ENCODE measurements around the gene COPB1.
"Not testable (repeated sequence)": the region's sequence is repeated elsewhere in the genome, so short reads cannot be mapped to it uniquely, and the experiment has no call there.

Gene COPB1, protein sequence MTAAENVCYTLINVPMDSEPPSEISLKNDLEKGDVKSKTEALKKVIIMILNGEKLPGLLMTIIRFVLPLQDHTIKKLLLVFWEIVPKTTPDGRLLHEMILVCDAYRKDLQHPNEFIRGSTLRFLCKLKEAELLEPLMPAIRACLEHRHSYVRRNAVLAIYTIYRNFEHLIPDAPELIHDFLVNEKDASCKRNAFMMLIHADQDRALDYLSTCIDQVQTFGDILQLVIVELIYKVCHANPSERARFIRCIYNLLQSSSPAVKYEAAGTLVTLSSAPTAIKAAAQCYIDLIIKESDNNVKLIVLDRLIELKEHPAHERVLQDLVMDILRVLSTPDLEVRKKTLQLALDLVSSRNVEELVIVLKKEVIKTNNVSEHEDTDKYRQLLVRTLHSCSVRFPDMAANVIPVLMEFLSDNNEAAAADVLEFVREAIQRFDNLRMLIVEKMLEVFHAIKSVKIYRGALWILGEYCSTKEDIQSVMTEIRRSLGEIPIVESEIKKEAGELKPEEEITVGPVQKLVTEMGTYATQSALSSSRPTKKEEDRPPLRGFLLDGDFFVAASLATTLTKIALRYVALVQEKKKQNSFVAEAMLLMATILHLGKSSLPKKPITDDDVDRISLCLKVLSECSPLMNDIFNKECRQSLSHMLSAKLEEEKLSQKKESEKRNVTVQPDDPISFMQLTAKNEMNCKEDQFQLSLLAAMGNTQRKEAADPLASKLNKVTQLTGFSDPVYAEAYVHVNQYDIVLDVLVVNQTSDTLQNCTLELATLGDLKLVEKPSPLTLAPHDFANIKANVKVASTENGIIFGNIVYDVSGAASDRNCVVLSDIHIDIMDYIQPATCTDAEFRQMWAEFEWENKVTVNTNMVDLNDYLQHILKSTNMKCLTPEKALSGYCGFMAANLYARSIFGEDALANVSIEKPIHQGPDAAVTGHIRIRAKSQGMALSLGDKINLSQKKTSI

DNA sequence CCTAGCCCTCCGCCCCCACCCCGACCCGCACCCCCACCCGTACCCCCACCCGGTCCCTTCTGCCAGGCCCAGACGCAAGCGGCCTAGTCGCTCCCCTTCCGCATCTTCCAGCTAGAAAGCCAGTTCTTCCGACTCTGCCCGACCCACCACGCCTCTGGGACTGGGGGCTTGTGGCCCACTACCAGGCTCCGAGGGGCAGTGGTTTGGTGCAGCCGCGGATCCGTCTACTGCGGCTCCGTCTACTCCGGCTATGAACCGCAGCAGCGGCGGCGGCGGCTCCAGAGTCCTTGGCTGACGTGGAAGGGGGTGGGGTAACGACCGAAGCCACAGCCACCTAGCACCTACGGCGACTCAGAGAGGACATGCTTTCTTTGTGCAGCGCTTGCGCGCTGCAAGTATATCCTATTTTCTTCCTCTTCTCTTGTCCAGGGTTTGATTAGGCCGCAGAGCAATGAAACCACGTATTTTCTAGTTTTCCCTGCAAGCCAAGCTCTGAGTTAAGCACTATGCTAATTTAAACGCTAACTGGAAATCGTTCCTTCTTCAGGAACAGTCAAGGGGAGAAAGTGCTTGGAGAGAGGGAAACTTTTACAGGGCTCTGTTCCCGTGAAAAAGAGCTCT is at the start of gene COPB1:
COPB1 (minus strand) TSS at position 252 of the 621 bp plus-strand sequence. CDS start 883 bp downstream, outside the sequence.
- peak; percentile 93 for DNase-seq (ENCODE audit: low spot score)

DNA sequence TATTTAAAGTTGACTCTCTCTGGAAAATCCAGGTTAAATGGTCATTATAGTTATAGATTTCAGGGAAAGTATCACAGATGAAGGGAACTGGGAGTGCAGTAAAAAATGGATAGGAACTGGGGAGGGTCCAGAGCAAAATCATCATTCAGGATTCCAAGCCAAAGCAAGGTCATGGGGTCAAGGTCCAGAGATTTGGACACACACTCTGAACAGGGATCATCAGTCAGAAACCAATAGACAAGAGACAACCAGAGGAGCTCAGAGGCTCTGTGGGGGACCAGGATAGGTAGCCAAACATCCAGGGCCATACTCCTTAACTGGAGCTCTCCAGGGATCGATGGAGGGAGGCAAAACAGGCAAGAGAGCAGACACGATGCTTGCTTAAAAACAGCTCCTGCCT is 47.8 kb upstream of the COPB1 start:
- DNase-seq (ENCODE audit: low spot score) = no peak

DNA sequence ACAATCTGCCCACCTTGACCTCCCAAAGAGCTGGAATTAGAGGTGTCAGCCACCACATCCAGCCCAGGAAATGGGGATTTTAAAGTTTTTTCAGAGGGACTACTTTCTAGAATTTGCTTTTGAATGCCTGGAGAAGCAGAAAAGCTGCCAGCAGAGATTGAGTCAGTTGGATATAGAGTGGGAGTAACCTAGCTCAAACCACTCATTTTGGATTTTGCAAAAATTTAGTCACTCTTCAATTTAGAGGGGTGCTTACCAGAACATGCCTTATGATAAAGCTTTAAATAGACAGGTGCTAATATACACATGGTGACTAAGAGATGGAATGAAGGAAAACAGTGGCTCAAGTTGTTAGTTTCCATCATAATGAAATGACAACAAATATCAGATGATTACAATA is 47.1 kb upstream of the COPB1 start:
- no peak for DNase-seq (ENCODE audit: low spot score)

DNA sequence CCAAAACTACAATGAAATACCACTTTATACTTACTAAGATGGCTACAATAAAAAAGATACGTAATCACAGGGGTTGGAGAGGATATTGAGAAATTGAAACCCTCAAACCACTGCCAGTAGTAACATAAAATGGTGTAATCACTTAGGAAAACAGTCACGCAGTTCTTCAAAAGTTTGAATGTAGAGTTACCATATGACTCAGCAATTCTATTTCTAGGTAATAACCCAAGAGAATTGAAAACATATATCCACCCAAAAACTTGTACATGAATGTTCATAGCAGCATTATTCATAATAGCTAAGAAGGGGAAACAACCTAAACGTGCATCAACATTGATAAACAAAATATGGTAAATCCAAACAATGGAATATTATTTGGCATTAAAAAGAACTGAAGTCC is 45.0 kb upstream of the COPB1 start:
- no peak for DNase-seq (ENCODE audit: low spot score)

DNA sequence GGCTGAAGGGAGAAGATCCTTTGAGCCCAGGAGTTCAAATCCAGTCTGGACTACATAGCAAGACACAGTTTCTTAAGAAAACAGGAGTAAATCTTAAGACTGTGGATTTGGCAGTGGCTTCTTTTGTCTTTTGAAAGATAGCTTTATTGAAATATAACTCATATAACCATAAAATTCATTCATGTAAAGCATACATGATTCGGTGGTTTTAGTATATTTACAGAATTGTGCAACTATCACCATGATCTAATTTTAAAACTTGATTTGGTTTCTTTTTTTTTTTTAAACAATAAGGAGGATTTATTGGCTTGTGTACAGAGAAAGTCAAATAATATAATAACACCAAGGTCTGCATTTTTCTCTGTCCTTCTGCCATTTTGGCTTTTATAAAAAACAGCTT is 43.6 kb upstream of the COPB1 start:
- no peak for DNase-seq (ENCODE audit: low spot score)

DNA sequence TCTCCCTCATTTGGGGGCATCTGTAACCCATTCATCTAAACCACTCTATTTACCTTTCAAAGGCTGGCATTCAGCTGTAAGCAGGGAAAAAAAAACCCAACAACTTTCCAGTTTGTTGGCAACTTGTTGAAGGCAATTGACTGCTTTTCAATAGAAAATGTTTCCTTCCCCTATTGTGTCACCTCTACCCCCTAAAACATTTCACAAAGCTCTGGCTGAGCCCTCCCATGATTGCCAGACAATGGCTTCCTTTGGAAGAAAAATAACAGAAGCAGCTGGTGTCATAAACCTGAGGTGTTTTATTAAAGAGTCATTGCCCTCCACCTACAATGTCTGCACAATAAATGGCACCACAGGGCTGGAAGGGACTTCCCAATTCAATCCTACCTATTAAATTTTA is 42.7 kb upstream of the COPB1 start:
- no peak for DNase-seq (ENCODE audit: low spot score)

DNA sequence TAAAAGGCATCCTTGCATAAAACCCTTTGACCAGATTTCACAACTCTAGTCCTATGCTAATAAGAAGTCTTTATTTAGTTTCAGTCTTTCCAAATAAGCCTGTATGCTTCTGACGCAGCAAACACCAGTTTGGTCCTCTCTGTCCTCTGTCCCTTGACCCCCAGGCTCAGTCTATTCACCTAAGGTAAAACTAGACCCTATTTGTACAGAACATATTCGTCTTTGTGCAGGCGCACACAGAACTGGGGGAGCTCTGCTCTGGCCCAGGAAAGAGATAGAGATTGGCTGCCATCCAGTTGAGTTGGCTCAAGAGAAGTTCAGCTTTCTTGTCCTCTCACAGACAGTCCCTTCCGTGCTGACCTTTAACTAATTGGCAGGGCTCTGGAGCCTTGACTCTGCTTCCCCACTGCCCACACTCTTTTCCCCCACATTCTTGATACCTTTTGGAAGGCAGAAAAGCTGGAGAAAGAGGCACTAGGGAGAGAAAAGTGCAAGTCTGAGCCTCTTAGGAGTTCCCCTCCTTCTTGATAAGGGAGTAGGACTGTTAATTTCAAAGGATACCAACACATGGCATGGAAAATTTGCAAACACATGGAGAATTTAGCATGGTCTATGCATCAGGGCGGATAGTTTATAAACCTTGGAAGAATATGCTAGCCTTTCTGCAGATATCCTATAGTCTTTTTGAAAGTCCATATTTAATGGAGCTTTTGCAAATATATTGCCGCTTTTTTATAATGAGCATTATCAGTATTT is 41.8 kb upstream of the COPB1 start:
- no peak for DNase-seq (ENCODE audit: low spot score)

DNA sequence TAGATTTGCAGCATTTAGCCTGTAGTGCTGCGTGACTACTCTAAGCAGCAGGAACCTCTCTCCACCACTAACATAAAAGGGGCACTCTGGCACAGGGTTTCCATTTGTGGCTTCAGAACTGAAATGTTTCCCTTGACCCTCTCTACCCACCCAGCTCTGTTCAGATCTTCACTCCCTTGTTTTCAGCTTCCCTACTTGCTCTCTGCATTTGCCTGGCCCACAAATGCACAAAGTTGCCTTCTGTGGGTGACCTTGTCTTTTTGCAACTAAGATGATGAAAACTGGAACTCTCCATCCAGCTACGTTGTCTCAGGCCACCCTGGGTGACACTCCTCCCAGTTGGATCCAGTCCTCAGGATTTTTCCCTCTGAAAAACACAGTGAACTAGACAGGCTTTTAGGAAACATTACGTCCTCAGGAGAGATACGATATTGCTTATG is 40.4 kb upstream of the COPB1 start:
- DNase-seq (ENCODE audit: low spot score) = no peak

DNA sequence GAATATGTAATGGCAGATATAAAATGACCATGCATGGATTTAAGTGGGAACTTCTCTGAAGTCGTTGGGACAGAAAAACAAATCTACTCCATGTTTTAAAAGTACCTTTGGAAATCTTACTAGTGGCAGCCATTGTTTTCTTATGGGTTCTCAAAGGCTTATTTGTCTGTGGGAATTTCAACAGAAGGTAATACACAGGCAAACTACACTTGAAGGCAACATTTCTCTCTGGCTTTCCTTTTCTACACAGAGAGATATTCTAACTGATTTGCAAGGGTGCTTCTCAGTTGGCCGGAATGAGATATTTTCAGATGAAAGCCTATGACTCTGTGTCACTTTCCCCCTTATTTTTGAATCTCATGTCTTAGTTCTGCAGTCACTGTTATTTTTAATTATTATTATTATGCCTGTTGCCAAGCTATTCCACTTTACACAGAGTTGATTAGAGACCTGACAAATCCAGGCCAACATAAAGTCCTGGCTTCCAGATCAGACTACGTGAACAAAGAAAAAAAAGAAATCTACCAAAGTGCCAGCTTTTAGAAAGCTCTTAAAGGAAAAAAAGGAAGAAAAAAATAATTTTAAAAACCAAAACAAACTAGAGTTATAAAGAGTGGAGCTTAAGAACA is 39.4 kb upstream of the COPB1 start:
- no peak for DNase-seq (ENCODE audit: low spot score)

DNA sequence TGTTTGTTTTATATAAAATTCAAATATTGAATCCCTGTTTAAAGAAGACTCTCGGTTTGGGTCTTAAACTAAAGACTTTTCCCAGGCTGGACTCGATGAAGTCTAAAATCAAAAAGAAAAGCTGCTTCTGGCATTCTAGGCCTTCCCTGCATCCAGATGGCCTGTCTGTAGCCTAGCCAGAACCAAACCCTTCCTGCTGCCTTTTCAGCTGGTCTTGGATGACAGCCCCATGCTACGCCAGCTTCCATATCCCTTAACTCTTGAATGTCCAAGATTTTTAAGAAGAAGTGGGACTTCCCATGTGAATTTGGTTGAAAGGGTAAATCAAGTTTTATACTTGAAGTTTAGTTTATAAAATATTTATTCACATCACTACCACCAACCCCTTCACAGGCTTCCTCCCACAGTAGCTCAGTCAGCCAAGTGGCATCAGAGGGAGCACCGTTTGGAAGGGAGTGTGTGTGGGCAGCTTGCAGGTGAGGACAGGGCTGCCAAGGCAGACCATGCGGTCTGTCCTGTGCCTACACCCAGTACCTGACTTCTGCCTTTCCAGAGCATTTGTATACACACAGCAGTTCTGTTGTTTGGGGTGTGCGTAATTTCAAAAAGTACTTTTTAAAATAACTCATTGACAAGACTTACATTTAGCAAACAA is 38.8 kb upstream of the COPB1 start:
- no peak for DNase-seq (ENCODE audit: low spot score)

DNA sequence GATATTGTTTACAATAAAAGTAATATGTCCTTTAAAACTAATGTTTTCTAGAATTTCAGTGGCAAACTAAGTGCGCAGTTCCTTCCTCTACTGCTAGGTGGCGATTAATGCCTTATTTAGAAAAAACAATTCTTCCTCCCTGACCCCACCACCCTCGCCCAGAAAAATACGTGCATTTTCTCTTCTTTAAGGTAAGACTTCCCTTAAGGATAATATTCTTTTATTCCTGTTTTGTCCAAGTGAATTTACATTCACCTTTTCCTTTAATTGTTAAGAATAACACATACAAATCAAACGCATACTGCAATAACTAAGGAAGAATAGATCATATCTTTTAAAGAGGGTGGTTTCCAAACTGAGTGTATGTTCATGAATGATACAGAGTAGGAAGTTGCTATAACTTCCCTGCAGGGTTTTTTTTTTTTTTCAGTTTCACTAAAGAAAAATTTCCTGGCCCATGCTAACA is 37.6 kb upstream of the COPB1 start:
- DNase-seq (ENCODE audit: low spot score) = peak; percentile 48

DNA sequence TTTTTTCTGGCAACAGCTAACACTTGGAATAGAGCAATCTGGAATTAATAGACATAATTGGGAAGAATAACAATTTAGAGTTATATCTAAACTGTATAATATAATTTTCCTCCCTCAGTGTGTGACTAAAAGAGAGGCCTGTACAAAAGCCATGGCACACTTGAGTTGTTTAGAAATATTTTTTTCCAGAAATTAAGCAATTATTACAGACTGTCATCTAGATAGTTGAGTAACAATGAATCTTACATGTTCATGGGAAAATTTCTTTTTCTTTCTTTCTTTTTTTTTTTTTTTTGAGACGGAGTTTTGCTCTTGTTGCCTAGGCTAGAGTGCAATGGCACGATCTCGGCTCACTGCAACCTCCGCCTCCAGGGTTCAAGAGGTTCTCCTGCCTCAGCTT is 35.6 kb upstream of the COPB1 start:
- DNase-seq (ENCODE audit: low spot score) = not testable (repeated sequence)

DNA sequence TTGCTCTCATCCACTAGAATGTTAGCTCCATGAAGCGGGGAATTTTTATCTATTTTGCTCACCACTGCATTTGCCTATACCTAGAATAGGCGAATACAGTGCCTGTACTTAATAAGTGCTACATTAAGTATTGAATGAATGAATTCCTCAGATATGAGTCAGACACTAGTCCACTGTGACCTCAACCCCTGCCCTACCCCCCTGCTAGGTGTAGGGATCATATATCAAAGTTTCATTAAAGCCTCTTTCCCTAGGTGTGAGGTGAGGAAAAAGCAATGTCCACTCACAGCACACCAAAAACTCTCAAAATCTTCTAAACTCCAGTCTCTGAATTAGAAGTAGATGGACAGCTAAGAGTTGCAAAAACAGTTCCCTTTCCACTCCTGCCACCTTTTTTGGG is 30.3 kb upstream of the COPB1 start:
- no peak for DNase-seq (ENCODE audit: low spot score)

DNA sequence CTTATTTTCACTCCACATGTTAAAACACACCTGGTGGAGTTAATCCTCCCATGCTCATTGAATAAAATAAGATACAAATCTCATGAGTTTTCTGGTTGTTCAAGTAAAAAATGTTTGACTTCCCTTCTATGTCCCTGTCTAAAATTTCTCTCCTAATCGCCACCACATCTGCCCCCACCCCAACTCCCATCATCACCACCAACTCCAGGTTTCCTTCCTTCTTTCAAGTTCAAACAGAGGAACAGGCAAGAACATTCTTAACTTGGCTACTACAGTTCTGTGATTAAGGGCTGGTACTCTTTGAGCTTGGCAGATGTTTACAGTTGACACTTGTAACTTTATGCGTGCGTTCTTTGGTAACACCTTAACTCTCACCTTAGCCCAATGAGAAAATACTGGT is 29.7 kb upstream of the COPB1 start:
- no peak for DNase-seq (ENCODE audit: low spot score)

DNA sequence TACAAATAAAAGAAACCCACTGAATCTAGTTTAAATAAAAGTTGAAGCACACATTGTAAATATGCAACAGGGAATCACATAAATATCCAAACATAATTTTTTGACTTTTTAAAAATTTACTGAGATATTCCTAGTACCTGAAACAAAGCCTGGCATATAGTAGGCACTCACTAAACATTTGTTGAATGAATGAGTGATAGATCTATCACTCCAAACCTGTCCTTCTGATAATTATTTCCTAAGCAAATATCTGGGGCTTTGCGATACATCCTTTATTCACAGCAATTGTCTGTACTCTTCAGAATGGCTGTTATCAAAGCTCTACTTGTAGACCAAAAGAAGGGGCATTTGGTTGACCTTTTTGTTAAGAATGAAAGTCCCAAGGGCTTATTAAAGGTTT is 23.2 kb upstream of the COPB1 start:
- no peak for DNase-seq (ENCODE audit: low spot score)

DNA sequence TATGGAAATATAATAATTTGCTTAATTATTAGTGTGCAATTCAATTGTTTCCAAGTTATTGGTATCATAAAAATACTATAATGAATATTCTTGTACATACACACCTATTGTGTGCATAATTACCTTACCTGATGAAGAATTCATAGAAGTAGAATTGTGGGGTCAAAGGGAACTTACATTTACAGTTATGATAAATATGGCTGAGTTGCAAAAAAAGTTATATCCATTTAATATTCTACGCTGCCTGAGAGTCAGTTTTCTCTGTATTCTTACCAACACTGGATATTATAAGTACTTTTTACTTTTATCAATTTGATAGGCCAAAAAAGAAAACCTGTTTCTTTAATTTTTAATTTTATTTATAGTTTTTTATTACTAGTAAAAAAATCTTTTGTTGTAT is 22.6 kb upstream of the COPB1 start:
- no peak for DNase-seq (ENCODE audit: low spot score)

DNA sequence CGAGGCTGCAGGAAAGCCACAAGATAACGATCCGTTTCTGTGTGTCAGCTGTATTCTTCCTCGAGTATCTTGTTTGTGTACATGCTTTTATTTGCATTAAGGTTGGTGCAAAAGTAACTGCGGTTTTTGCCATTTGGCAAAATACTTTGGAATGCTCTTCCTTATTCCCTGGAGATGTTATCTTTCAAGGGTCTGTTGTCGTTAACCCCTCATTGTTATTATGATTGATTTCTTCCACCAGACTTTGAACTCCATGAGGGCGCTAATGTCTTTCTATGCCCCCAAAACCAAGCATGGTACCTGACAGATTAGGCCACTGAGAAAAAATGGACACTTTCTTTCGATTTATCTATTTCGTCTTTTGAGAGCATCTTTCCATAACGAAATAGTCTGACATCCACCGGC is 21.1 kb upstream of the COPB1 start:
- DNase-seq (ENCODE audit: low spot score) = no peak

DNA sequence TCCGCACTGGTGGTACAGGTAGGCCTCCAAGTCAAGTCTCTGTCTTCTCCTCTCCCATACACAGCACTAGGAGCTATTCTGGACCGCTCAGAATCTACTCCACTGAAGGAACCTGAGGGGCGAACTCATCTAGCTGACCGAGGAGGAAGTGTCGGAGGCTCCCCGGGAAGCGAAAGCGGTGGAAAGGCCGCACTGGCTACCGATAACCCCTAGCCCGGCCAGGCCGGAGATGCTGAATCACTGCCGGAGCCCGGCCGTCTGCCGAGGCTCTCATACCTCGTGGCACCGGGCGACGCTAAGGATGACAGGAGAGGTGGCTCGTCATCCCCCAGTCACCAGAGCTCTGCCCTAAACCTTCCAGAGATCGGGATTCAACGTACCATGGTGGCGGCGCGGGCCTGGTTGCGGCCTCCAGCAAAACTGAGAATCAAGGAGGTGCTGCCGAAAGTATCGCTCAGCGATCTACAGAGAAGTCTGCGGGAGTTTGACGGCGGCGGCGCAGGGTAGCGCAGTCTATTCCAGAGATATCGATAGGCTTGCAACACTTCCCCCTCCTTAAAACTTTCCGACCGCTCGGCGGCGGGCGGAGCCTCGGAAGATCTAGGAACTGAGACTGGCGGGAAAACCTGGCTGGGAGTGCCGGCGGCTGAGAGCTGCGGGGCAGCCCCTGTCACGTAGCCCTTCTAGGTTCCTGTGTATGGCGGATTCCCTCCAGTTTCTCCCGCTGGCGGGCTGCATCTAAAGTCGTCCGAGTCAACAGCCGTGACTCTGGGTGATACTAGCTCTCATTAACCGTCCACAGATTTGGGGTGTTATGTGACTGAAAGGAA is 20.5 kb upstream of the COPB1 start, which contains the start of gene PSMA1:
PSMA1 (minus strand) TSS at position 470 of the 830 bp plus-strand sequence; CDS start at position 383, 87 bp downstream.
- peak; percentile 96 for DNase-seq (ENCODE audit: low spot score)

DNA sequence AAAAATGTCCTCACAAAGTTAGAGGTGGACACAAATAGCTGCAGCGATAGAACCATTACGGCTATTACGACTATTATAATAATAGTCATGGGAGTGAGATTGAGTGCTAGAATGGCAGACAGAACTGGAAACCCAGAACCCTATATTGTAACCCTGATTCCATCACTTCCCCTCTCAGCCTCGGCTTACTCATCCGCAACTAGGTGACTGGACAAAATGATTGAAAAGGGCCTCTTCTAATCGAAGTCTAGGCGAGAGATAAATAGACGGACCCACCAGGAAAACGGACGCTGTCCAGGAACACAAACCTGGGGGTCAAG is 19.9 kb upstream of the COPB1 start:
- peak; percentile 18 for DNase-seq (ENCODE audit: low spot score)

DNA sequence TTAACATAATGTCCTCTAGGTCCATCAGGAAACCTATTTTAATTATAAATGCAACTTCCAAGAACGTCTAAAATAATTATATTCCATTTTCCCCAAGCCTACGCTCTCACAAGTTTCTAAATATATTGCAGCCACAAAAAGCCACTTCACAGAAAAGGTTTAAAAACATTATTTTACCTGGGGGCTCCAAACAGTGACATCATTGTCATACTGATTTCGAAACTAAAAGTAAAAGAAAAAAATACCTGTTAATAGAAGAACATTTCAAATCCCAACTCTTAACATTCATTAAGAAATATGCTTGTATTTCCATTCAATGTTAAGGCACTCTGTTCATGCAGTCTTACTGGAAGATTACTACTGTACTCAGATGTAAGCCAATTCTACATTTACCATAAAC is 19.2 kb upstream of the COPB1 start:
- no peak for DNase-seq (ENCODE audit: low spot score)

All from AG08395 (cell line).